GM13976 (cell line): ENCODE results near the gene CAP2.

Source experiments
- DNase-seq: peaks from one replicate; pipeline ENCODE4 v3.0.0; 2012; ENCODE audit warnings: low spot score
- CTCF ChIP-seq: IDR thresholded peaks from 2 replicates; pipeline ENCODE4 v1.5.1; 2012; ENCODE audit warnings: borderline replicate concordance, mild to moderate bottlenecking; ENCODE audit not compliant: insufficient read depth; ENCODE audit errors: extremely low read depth, missing control alignments, control extremely low read depth
- in situ Hi-C: fragments of 300-500 bp; cut with MboI; formaldehyde crosslinking; loops from one replicate; pipeline ENCODE4 v1.12.0; 2022; ENCODE audit warnings: low sequenced_read_pairs, mixed read lengths, inconsistent platforms; ENCODE audit not compliant: unreplicated experiment

CAP2 gene

GRCh38 chr6:17593246-17593645 is 199.9 kb downstream of the CAP2 start:
- in situ Hi-C loops = no loop called here
- TF ChIP-seq CTCF = no peak
- DNase-seq = no peak

GRCh38 chr6:17596085-17596484 is 202.7 kb downstream of the CAP2 start:
- DNase-seq = no peak
- in situ Hi-C loops = no loop called here
- no peak for TF ChIP-seq CTCF

DNA sequence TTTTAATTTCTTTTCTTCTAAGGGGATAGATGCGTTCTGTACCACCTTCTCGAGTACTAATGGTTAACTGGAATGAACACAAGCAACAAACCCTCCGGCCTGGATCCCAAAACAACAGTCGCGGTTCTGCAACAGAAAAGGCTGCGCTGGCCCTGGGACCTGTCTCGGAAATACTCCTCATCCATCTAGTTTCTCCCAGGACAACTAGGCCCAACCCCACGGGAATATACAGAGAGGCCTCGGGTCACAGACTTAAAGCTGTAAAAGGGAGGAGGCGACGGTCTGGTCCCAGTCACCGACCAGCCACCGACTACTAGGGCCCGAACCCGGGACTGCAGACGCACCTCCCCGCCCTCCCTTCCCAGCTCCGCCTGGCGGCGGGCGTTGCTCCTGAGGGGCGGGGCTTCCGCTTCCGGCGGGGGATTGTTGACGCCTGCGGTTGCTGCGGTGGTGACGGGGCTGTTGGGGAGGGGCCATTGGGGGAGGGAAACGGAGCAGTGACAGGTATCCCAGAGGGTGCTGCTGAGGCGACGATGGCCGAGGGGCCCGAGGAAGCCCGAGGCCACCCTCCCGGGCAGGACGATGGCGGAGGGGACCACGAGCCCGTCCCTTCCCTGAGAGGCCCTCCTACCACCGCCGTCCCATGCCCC is 206.6 kb downstream of the CAP2 start, which contains the start of gene FAM8A1:
TSS of gene FAM8A1 (plus strand) at position 426 of the 650 bp plus-strand sequence. CDS start at position 534, 108 bp downstream.
- in situ Hi-C loops = no loop called here

GRCh38 chr6:17600527-17601385 is 207.4 kb downstream of the CAP2 start:
- peak; percentile 63 for DNase-seq
- in situ Hi-C loops = no loop called here
- TF ChIP-seq CTCF = peak; percentile 0

More for the DNA sequence above, 206.6 kb downstream of the CAP2 start, which contains the start of gene FAM8A1:
- TF ChIP-seq CTCF = no peak
- peak; percentile 96 for DNase-seq

DNA sequence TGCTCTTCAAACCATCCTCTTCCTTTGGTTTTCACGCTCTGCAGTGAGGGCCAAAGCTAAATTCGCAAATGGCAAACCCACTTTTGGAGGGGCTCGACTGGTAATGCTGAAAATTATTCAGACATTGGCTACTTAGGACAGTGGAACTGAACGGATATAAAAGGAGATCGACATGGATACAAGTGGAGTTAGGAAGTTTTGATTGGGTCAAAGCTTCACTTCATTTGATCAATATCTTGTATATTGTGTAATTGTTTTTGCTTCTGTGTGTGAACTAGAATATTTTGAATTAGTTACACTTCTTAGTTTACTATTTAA is 207.9 kb downstream of the CAP2 start:
- in situ Hi-C loops = no loop called here
- DNase-seq = no peak
- no peak for TF ChIP-seq CTCF

- DNase-seq = no peak
- in situ Hi-C loops = no loop called here
- TF ChIP-seq CTCF = no peak
These were observed 209.5 kb downstream of the CAP2 start for GRCh38 chr6:17602888-17603287.
